AG04450 (cell line): Measurements from ENCODE around the gene C12orf75. TPM values are rescaled to one million over a fixed set of nuclear protein-coding genes. Genes with fewer than 3 reads are reported as not detected.

ENCODE experiments used
- CTCF ChIA-PET: fragments of 300-600, 350-600 bp; formaldehyde crosslinking; extraction: SDS; loops from one replicate; lab custom pipeline; 2022; ENCODE audit warnings: antibody characterized with exemption, inconsistent platforms; lab: Charles Lee
- POLR2A ChIA-PET: fragments of 350-600 bp; formaldehyde crosslinking; extraction: SDS; loops from one replicate; lab custom pipeline; 2021; ENCODE audit warnings: antibody characterized with exemption, inconsistent platforms; lab: Yijun Ruan, JAX
- DNase-seq: peaks from one replicate; pipeline ENCODE4 v3.0.0-alpha.2; 2011; ENCODE audit warnings: low read depth, low spot score
- H3K27ac ChIP-seq: one replicate; pipeline ENCODE4 v1.5.1; 2012; ENCODE audit warnings: low read depth, low read length, control low read depth
- H3K27me3 ChIP-seq: one replicate; pipeline ENCODE4 v1.6.0; 2012; ENCODE audit warnings: low read length; ENCODE audit not compliant: control insufficient read depth, insufficient read depth
- H3K4me3 ChIP-seq: 2 replicates; pipeline ENCODE4 v1.5.1; 2011; ENCODE audit warnings: mild to moderate bottlenecking, low read depth, low read length, control low read depth
- H3K9me3 ChIP-seq: 2 replicates; pipeline ENCODE4 v1.5.1; 2012; ENCODE audit warnings: low read length; ENCODE audit not compliant: control insufficient read depth, insufficient read depth
- CTCF ChIP-seq: IDR thresholded peaks from 2 replicates; pipeline ENCODE4 v1.5.1; 2011; ENCODE audit warnings: low read depth, low read length, control low read depth, inconsistent platforms
- polyA plus RNA-seq: library from polyadenylated mRNA; depleted of rRNA; stranded (reverse); fragments of >200 nt; gene quantifications from 2 replicates; pipeline ENCODE4 v1.2.3, GENCODE V29; 2011; rRNA removed

C12orf75 gene
- polyA plus RNA-seq, 1 experiment = 350 TPM

GRCh38 chr12:105418821-105419291, 88.4 kb downstream of the C12orf75 start:
- Histone ChIP-seq H3K4me3 (no peak overlapping the region), H3K27me3 (no peaks in the 10 kb centered on the region), H3K27ac (peak overlapping the region; percentile 34), H3K9me3 (no peaks in the 10 kb centered on the region)
- no peak for DNase-seq
- ChIA-PET POLR2A (no interaction called here), CTCF (interaction anchor here (0.7 to 2.2 kb wide), 7 partner anchors 11 to 808 kb away, joined by 3 to 11 read pairs (median 6); partner anchors contain the start of gene NUAK1)
- TF ChIP-seq CTCF = no peak

- POLR2A ChIA-PET = no interaction called here
Measured at GRCh38 chr12:105419606-105420005, 89.1 kb downstream of the C12orf75 start.

GRCh38 chr12:105420046-105420445, 89.6 kb downstream of the C12orf75 start:
- Histone ChIP-seq H3K27ac (no peak overlapping the region), H3K4me3 (no peak overlapping the region), H3K9me3 (no peaks in the 10 kb centered on the region), H3K27me3 (no peaks in the 10 kb centered on the region)
- DNase-seq = no peak
- no peak for TF ChIP-seq CTCF
- POLR2A ChIA-PET = interaction anchor here (0.8 kb wide), 1 partner anchor 719 kb away, joined by 3 read pairs; the partner anchor contains the start of gene NUAK1
- CTCF ChIA-PET = interaction anchor here (0.5 to 2.5 kb wide), 46 partner anchors 8 to 1465 kb away, joined by 3 to 70 read pairs (median 4); no protein-coding TSS in a partner anchor

More at GRCh38 chr12:105419606-105420005, 89.1 kb downstream of the C12orf75 start:
- no peak for TF ChIP-seq CTCF
- CTCF ChIA-PET = interaction anchor here (0.7 to 2.5 kb wide), 11 partner anchors 143 to 803 kb away, joined by 3 to 55 read pairs (median 5); partner anchors contain the start of gene NUAK1
- H3K27ac ChIP-seq = no peak overlapping the region
- no peaks in the 10 kb centered on the region for H3K27me3 ChIP-seq
- no peaks in the 10 kb centered on the region for H3K9me3 ChIP-seq
- H3K4me3 ChIP-seq = no peak overlapping the region
- DNase-seq = no peak

- DNase-seq = peak; percentile 59
- Histone ChIP-seq H3K9me3 (no peaks in the 10 kb centered on the region), H3K27me3 (no peaks in the 10 kb centered on the region), H3K27ac (no peak overlapping the region), H3K4me3 (no peak overlapping the region)
- TF ChIP-seq CTCF = peak; percentile 90
- POLR2A ChIA-PET = interaction anchor here (0.8 kb wide), 1 partner anchor 718 kb away, joined by 3 read pairs; the partner anchor contains the start of gene NUAK1
- CTCF ChIA-PET = interaction anchor here (0.5 to 2.5 kb wide), 49 partner anchors 8 to 1464 kb away, joined by 3 to 70 read pairs (median 4); no protein-coding TSS in a partner anchor
Measured at GRCh38 chr12:105420659-105421240, 90.3 kb downstream of the C12orf75 start.

Other genes starting within 250 kb of the C12orf75 start
- gene ALDH1L2, start 246.2 kb upstream of the C12orf75 start, polyA plus RNA-seq = 90.5 and 116 TPM in 2 replicates
- 33.8 and 59.4 TPM in 2 replicates for gene WASHC4, start 223.0 kb upstream of the C12orf75 start, polyA plus RNA-seq
- gene APPL2, start 94.5 kb upstream of the C12orf75 start, polyA plus RNA-seq = 37.8 and 50.1 TPM in 2 replicates